OCI-LY3 (cell line): ENCODE measurements around the gene ATP4B.

Experiments used
- H2AFZ ChIP-seq: fragments of 200-600, 300-600 bp; shearing (Covaris generic); 2 replicates; pipeline ENCODE4 v1.6.0; 2014; ENCODE audit warnings: antibody characterized with exemption, low read depth, low read length
- H3K27ac ChIP-seq: fragments of 200-600, 300-600 bp; sonication (generic); 2 replicates; pipeline ENCODE4 v1.5.1; 2014; ENCODE audit warnings: mild to moderate bottlenecking, low read length, moderate library complexity, mixed read lengths
- H3K27me3 ChIP-seq: fragments of 200-600, 300-600 bp; sonication (generic); 2 replicates; pipeline ENCODE4 v1.6.1; 2014; ENCODE audit warnings: low read depth, low read length, mixed read lengths
- H3K36me3 ChIP-seq: fragments of 200-600, 300-600 bp; sonication (generic); replicated peaks from 2 replicates; pipeline ENCODE3; 2014; ENCODE audit warnings: low read depth, low read length, mixed read lengths
- H3K4me1 ChIP-seq: fragments of 300-600, 200-600 bp; sonication (generic); 2 replicates; pipeline ENCODE4 v1.6.1; 2014; ENCODE audit warnings: low read length, mixed read lengths
- H3K4me2 ChIP-seq: fragments of 200-600, 300-600 bp; sonication (generic); 2 replicates; pipeline ENCODE4 v1.6.1; 2014; ENCODE audit warnings: low read length, mixed read lengths
- H3K4me3 ChIP-seq: fragments of 300-600, 200-600 bp; sonication (generic); 2 replicates; pipeline ENCODE4 v1.5.1; 2014; ENCODE audit warnings: antibody characterized with exemption, mild to moderate bottlenecking, low read length, moderate library complexity
- H3K79me2 ChIP-seq: fragments of 300-600, 200-600 bp; shearing (Covaris generic); 2 replicates; pipeline ENCODE4 v1.6.1; 2014; ENCODE audit warnings: mild to moderate bottlenecking, low read length, mixed read lengths
- H3K9ac ChIP-seq: fragments of 300-600, 200-600 bp; shearing (Covaris generic); 2 replicates; pipeline ENCODE4 v1.6.0; 2014; ENCODE audit warnings: mild to moderate bottlenecking, low read length, moderate library complexity
- H3K9me3 ChIP-seq: fragments of 200-600, 300-600 bp; shearing (Covaris generic); 2 replicates; pipeline ENCODE4 v1.6.1; 2014; ENCODE audit warnings: low read length, mixed read lengths; ENCODE audit not compliant: insufficient read depth
- H4K20me1 ChIP-seq: fragments of 200-600, 300-600 bp; sonication (generic); 2 replicates; pipeline ENCODE4 v1.6.1; 2016; ENCODE audit warnings: low read length, mixed read lengths; ENCODE audit not compliant: insufficient read depth
- CTCF ChIP-seq: fragments of 200-600, 300-600 bp; sonication (generic); IDR thresholded peaks from 2 replicates; pipeline ENCODE4 v1.5.1; 2014; ENCODE audit warnings: antibody characterized with exemption, low read length, low read depth
- EZH2phosphoT487 ChIP-seq: fragments of 200-600 bp; shearing (Covaris generic); IDR thresholded peaks from 2 replicates; pipeline ENCODE4 v1.6.1; 2018; ENCODE audit warnings: antibody characterized with exemption, mixed run types, low read depth

Gene ATP4B

GRCh38 chr13:113601166-113602070, 56.6 kb downstream of the ATP4B start:
- Histone ChIP-seq H3K4me3 (no peak overlapping the region), H3K27ac (no peak overlapping the region), H4K20me1 (peaks cover 99% of the 10 kb centered on the region), H3K9me3 (no peaks in the 10 kb centered on the region), H3K9ac (no peak overlapping the region), H3K36me3 (peaks cover 49% of the 10 kb centered on the region), H3K79me2 (peaks cover 100% of the 10 kb centered on the region), H3K4me2 (no peak overlapping the region), H3K27me3 (no peaks in the 10 kb centered on the region), H2AFZ (no peak overlapping the region), H3K4me1 (no peaks in the 10 kb centered on the region)
- no peak for TF ChIP-seq CTCF
- no peak for TF ChIP-seq EZH2phosphoT487

GRCh38 chr13:113599391-113599790, 58.6 kb downstream of the ATP4B start:
- H3K4me2 ChIP-seq = no peak overlapping the region
- no peak overlapping the region for H3K27ac ChIP-seq
- peaks cover 100% of the 10 kb centered on the region for H3K79me2 ChIP-seq
- H3K9me3 ChIP-seq = no peaks in the 10 kb centered on the region
- no peak overlapping the region for H2AFZ ChIP-seq
- TF ChIP-seq EZH2phosphoT487 = no peak
- no peak for TF ChIP-seq CTCF
- H4K20me1 ChIP-seq = peaks cover 99% of the 10 kb centered on the region
- no peaks in the 10 kb centered on the region for H3K27me3 ChIP-seq
- no peak overlapping the region for H3K9ac ChIP-seq
- no peaks in the 10 kb centered on the region for H3K4me1 ChIP-seq
- no peak overlapping the region for H3K4me3 ChIP-seq
- peaks cover 63% of the 10 kb centered on the region for H3K36me3 ChIP-seq
